GM21529 (cell line): ENCODE data around the gene RUNX2.

Experiments used
- ATAC-seq: cut with Tn5 transposase; IDR thresholded peaks from one replicate; pipeline ENCODE4 v1.9.1; 2021; ENCODE audit not compliant: unreplicated experiment

Gene RUNX2

DNA sequence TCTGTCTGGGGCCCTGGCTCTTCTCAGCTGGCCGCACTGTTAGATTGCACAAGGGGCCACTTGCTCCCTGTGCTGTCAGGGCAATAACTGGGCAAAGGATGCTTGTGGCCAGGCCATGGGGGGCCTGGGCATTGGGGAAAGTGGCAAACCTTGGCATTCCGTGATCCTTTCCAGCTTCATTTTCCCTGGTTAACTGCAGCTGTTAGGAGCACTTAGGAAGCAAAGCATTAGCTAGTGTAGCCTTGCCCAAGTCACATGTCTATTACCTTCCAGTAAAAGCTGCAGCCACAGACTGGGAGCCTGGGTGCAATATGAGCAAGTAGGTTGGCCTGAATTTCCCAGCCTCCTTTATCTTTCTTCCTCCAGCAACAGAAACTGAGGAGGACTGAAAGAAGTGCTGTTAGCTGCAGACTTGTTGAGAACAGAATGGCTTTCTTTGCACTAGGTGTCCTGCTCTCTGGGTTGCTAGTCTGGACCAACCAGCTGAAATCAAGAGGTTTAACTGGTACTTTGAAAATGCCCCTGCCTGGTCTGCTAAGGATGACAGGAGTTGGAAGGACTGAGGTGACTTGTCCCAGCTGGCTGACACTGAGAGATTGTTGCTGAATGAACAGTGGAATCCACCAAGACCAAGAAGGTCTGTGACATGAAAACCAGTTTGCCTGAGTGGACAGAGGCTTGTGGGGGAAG, 361.9 kb downstream of the RUNX2 start:
- no peak for ATAC-seq

DNA sequence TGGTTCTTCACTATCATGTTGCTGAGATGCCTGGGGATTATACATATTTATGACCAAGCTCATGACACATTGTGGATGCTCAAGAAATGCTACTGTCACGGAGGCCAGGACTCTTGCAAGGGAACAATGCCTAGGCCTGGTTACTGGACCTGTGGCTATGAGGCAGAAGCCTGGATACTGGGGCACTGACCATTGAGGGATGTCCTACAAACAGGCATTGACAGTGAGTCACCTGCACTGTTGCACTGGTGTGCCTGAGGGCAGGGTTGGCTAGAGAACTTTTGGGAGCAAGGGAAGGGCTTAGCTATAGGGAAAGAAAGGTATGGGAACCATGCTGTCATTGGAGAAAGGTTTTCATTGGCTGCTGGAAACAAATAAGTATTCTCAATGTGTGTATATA, 362.7 kb downstream of the RUNX2 start:
- no peak for ATAC-seq

DNA sequence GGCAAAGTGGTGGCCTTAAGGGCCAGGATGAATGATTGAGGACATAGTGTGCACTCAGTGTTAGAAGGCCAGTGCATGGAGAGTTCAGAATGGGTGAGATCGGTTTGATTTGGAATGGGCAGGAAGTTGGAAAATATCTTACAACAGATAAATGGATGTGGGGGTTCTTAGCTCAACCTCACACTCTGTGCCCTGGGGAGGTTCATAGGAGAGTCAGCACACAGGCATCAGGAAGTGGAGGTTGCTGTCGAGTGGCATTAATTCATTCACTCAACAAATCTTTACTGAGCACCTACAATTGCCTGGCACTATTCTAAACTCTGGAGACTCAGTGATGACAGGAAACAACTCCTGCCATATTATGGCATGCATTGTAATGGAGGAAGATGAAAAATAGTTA, 363.3 kb downstream of the RUNX2 start:
- ATAC-seq = no peak

GRCh38 chr6:45692021-45692420, 363.9 kb downstream of the RUNX2 start:
- no peak for ATAC-seq

GRCh38 chr6:45696738-45697137, 368.6 kb downstream of the RUNX2 start:
- no peak for ATAC-seq

DNA sequence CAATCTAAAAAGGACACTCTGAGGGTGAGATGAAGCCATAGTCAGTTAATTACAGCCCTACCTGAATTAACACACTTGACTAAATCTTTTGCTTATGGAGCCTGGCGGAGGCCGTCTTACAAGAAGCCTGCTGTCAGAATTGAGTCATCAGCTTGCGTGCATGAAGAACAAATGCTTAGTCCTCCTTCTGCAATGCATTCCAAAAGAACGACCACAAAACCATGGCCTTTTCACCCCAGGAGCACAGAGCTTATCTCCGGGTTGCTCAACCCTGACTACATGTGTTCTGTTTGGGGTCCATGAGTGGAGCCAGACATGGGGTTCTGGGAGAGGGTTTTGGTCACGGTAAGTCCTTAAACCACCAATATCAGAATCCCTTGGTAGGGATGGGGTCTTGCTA, 369.5 kb downstream of the RUNX2 start:
- ATAC-seq = peak; percentile 62

- ATAC-seq = no peak
These were observed 369.9 kb downstream of the RUNX2 start for GRCh38 chr6:45698046-45698445.

- no peak for ATAC-seq
These were observed 371.5 kb downstream of the RUNX2 start for GRCh38 chr6:45699663-45700062.

DNA sequence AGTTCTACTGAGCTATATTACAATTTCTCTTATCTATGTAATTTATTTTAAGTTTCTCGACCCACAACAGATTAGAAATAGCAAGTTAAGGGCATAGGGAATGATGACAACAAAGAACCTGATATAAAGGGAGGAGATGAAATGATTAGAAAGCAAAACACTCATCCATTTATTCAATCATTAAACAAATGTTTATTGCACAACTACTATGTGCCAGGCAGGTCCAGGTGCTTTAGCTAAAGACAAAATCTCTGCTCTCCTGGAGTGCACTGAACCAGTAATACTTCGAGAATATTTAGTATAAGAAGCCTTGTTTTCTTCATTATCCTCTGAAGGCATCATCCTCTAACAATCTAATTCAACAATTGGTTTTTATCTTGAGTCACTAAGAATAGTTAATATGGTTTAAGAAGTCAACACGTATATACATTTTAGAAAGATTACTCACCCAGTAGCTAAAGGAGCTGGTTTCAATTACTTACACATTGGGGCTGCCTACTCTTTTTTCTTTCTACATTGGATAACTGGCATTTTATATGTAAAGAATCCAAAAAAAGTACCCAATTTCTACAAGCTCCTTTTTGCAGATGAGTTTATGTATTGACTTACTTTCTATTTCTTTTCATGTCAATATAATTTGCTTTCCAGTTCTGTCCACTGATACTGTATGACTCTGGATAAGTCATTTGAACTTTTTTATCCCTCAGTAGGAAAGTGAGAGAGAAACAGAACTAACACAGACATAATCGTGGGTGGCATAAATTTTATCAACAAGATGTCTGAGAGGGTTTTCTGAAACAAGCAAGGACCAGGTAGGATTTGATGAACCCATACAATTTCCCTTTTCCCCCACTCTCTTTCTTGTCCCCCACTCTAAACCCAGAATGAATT, 375.0 kb downstream of the RUNX2 start:
- ATAC-seq = no peak

DNA sequence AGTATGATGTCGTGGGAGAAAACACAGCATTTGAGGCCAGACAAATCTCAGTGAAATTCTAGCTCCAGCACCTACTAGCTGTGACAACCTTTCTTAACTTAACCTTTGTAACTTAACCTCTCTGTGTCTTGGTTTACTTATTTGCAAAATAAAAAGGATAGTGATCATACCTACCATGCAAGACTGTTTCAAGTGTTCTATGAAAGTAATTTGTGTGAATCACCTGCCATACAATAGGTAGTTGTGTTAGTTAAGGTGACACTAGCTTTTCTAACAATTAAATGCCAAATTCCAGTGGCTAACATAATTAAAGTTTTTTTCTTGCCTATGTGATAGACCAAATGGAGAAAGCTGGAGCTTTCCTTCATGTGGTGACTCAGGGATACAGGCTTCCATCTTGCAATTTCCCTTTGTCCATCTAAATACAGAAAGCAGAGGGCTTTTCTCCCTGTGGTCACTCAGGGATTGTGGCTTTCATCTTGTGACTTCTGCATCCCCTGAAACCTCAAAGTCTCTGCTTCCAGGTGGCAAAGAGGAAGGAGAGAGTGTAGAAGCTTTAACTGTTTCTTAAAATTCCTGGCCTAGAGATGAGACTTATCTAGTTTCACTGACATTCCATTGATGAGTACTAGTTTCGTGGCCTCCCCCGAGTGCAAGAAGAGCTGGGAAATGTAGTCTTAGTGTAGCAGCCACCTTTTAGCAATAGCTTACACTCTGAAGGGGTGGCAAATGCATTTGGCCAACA, 376.1 kb downstream of the RUNX2 start:
- no peak for ATAC-seq

- no peak for ATAC-seq
These were observed 377.2 kb downstream of the RUNX2 start for GRCh38 chr6:45705137-45705855.

- peak; percentile 34 for ATAC-seq
These were observed 378.2 kb downstream of the RUNX2 start for GRCh38 chr6:45706319-45706718.

- ATAC-seq = no peak
These were observed 379.0 kb downstream of the RUNX2 start for GRCh38 chr6:45707176-45707575.

DNA sequence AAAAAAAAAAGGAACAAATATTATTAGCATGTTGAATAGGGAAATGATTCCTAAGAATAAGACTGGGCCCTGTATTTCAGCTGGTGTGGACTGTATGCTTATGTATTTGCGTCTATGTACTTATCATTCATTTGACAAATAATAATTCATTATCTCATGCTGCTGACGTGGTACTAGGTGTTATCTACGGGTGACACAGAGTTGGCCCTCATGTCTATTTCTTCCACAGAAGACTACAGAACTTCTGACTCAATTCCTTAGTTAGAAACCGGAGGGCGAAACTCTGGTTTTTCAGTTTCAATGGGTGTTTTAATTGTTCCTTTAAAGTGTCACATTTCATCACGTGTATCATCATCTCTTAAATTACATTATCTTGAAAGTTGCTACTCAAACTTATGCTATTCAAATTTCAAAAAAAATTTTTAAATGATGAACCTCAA, 381.7 kb downstream of the RUNX2 start:
- ATAC-seq = peak; percentile 71

GRCh38 chr6:45710304-45710821, 382.2 kb downstream of the RUNX2 start:
- peak; percentile 64 for ATAC-seq

GRCh38 chr6:45712076-45712475, 383.9 kb downstream of the RUNX2 start:
- no peak for ATAC-seq

DNA sequence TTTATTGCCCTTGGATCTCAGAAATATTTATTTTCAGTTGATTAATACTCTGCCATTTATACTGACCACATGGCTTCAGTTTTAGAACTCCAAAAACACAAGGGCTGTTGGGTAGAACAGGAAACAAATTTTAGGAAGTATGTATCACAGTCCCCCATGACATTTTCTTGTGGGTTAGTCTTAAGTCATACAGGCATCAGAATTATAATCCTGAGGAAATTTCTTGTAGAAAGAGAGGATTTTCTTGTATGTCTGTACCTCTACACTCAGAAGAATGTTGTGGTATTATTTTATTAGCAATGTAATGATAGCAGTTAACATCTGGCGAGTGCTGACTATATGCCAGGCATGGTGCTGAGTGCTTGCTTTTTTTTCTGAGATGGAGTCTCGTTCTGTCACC, 384.7 kb downstream of the RUNX2 start:
- ATAC-seq = no peak
